GM12878 (cell line): ENCODE results near the gene EYS.

Experiments
- CEBPB ChIP-seq, 2 experiments: fragments of 150-350 bp in 1 of 2; IDR thresholded peaks; 2 replicates each; pipeline ENCODE4 v1.6.1; 2012 to 2014; ENCODE audit warnings: low read depth in 2 of 2, low read length in 2 of 2, borderline replicate concordance in 1 of 2, inconsistent platforms in 1 of 2
- CREB1 ChIP-seq: IDR thresholded peaks from 2 replicates; pipeline ENCODE4 v1.6.1; 2012; ENCODE audit warnings: low read depth, mild to moderate bottlenecking, inconsistent platforms
- EZH2 ChIP-seq: IDR thresholded peaks from 2 replicates; pipeline ENCODE4 v1.6.1; 2012; ENCODE audit warnings: low read depth, mild to moderate bottlenecking, control low read depth, inconsistent platforms, low read length, borderline replicate concordance; ENCODE audit not compliant: control insufficient read depth
- FOXK2 ChIP-seq: fragments of 450-650 bp; IDR thresholded peaks from 2 replicates; pipeline ENCODE4 v1.6.1; 2017; ENCODE audit warnings: mild to moderate bottlenecking, moderate library complexity
- HDAC6 ChIP-seq: fragments of 200-600 bp; sonication (generic); IDR thresholded peaks from one replicate; pipeline ENCODE4 v1.8.0; 2017; ENCODE audit warnings: antibody characterized with exemption; ENCODE audit not compliant: unreplicated experiment
- IRF4 ChIP-seq: IDR thresholded peaks from 2 replicates; pipeline ENCODE4 v1.6.1; 2011; ENCODE audit warnings: low read depth, low read length
- POLR2A ChIP-seq: IDR thresholded peaks from 2 replicates; pipeline ENCODE4 v1.6.1; 2011; ENCODE audit warnings: low read depth, mild to moderate bottlenecking, low read length
- POLR2AphosphoS5 ChIP-seq: IDR thresholded peaks from 2 replicates; pipeline ENCODE4 v1.6.1; 2011; ENCODE audit warnings: mild to moderate bottlenecking, low read length, inconsistent platforms
- RFX5 ChIP-seq: IDR thresholded peaks from 2 replicates; pipeline ENCODE4 v1.6.1; 2011; ENCODE audit warnings: low read depth, low read length, improper control_type of control experiment
- RUNX3 ChIP-seq: IDR thresholded peaks from 2 replicates; pipeline ENCODE4 v1.6.1; 2012; ENCODE audit warnings: low read length, inconsistent platforms
- TAF1 ChIP-seq: IDR thresholded peaks from 2 replicates; pipeline ENCODE4 v1.6.1; 2011; ENCODE audit warnings: mild to moderate bottlenecking, low read depth, low read length, borderline replicate concordance
- TF ChIP-seq, protein P1 (sequence below), 3 experiments: IDR thresholded peaks in 2 of 3; conservative IDR thresholded peaks in 1 of 3; 2 replicates each; pipeline ENCODE4 v1.5.1; 2011; ENCODE audit warnings: low read depth in 3 of 3, low read length in 3 of 3, mild to moderate bottlenecking in 3 of 3, control low read depth in 2 of 3, moderate library complexity in 2 of 3, inconsistent platforms in 1 of 3, mixed read lengths in 1 of 3; ENCODE audit not compliant: control insufficient read depth in 2 of 3, insufficient read depth in 1 of 3; ENCODE audit errors: extremely low read depth in 1 of 3
- TF ChIP-seq, protein P2 (sequence below): IDR thresholded peaks from 2 replicates; pipeline ENCODE4 v1.6.1; 2012; ENCODE audit warnings: mild to moderate bottlenecking, low read depth, low read length

DNA sequence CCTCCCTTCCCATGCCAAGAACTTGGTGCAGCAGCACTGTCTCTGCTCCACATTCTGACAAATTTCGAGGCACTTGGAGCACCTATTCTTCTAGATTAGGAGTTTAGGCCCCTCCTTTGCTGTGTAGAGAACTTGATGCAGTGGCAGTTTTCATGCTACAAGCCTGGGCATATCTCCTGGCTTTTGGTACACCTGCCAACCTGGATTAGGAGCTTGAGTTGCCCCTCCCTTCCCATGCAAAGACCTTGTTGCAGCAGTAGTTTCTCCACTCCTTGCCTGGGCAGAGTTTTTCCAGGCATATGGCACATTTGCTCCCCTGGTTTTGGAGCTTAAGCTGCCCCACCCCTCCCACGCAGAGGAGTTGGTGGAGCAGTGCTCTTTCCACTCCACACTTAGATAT, 956.1 kb downstream of the EYS start:
- TF ChIP-seq, protein P1, sequence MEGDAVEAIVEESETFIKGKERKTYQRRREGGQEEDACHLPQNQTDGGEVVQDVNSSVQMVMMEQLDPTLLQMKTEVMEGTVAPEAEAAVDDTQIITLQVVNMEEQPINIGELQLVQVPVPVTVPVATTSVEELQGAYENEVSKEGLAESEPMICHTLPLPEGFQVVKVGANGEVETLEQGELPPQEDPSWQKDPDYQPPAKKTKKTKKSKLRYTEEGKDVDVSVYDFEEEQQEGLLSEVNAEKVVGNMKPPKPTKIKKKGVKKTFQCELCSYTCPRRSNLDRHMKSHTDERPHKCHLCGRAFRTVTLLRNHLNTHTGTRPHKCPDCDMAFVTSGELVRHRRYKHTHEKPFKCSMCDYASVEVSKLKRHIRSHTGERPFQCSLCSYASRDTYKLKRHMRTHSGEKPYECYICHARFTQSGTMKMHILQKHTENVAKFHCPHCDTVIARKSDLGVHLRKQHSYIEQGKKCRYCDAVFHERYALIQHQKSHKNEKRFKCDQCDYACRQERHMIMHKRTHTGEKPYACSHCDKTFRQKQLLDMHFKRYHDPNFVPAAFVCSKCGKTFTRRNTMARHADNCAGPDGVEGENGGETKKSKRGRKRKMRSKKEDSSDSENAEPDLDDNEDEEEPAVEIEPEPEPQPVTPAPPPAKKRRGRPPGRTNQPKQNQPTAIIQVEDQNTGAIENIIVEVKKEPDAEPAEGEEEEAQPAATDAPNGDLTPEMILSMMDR (IDR thresholded peaks at IDR 0.05 in 2 of 3, conservative IDR thresholded peaks at IDR 0.05 in 1 of 3; ENCODE audit: control insufficient read depth in 2 of 3, extremely low read depth in 1 of 3, insufficient read depth in 1 of 3, low read depth in 3 of 3, low read length in 3 of 3): no peak
- TF ChIP-seq IRF4 (no peak), RFX5 (no peak), HDAC6 (no peak), CREB1 (no peak), FOXK2 (no peak), POLR2A (no peak), CEBPB (IDR thresholded peaks at IDR 0.05; ENCODE audit: borderline replicate concordance in 1 of 2, low read depth in 2 of 2, low read length in 2 of 2) (no peak), RUNX3 (no peak), POLR2AphosphoS5 (no peak), TAF1 (no peak), EZH2 (no peak)
- TF ChIP-seq, protein P2, sequence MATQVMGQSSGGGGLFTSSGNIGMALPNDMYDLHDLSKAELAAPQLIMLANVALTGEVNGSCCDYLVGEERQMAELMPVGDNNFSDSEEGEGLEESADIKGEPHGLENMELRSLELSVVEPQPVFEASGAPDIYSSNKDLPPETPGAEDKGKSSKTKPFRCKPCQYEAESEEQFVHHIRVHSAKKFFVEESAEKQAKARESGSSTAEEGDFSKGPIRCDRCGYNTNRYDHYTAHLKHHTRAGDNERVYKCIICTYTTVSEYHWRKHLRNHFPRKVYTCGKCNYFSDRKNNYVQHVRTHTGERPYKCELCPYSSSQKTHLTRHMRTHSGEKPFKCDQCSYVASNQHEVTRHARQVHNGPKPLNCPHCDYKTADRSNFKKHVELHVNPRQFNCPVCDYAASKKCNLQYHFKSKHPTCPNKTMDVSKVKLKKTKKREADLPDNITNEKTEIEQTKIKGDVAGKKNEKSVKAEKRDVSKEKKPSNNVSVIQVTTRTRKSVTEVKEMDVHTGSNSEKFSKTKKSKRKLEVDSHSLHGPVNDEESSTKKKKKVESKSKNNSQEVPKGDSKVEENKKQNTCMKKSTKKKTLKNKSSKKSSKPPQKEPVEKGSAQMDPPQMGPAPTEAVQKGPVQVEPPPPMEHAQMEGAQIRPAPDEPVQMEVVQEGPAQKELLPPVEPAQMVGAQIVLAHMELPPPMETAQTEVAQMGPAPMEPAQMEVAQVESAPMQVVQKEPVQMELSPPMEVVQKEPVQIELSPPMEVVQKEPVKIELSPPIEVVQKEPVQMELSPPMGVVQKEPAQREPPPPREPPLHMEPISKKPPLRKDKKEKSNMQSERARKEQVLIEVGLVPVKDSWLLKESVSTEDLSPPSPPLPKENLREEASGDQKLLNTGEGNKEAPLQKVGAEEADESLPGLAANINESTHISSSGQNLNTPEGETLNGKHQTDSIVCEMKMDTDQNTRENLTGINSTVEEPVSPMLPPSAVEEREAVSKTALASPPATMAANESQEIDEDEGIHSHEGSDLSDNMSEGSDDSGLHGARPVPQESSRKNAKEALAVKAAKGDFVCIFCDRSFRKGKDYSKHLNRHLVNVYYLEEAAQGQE: no peak
